ENCODE results near the gene GREB1.

The GREB1 gene

GRCh38 chr2:11612553-11613215 is 78.8 kb downstream of the GREB1 start:
- DNase-seq (ENCODE audit: low spot score): no peak

- DNase-seq (ENCODE audit: low spot score): no peak
Observed at GRCh38 chr2:11613297-11613696, 79.5 kb downstream of the GREB1 start.

GRCh38 chr2:11615209-11615608 is 81.4 kb downstream of the GREB1 start:
- DNase-seq (ENCODE audit: low spot score): no peak

- no peak for DNase-seq (ENCODE audit: low spot score)
Observed at GRCh38 chr2:11616097-11616687, 82.3 kb downstream of the GREB1 start.

GRCh38 chr2:11616851-11617415 is 83.1 kb downstream of the GREB1 start:
- DNase-seq (ENCODE audit: low spot score): no peak

- DNase-seq (ENCODE audit: low spot score): no peak
Observed at GRCh38 chr2:11617527-11617926, 83.7 kb downstream of the GREB1 start.

- DNase-seq (ENCODE audit: low spot score): no peak
Observed at GRCh38 chr2:11617984-11618707, 84.3 kb downstream of the GREB1 start.

- DNase-seq (ENCODE audit: low spot score): no peak
Observed at GRCh38 chr2:11618708-11619062, 84.8 kb downstream of the GREB1 start.

- DNase-seq (ENCODE audit: low spot score): no peak
Observed at GRCh38 chr2:11621410-11621809, 87.6 kb downstream of the GREB1 start.

GRCh38 chr2:11622611-11623010 is 88.8 kb downstream of the GREB1 start:
- DNase-seq (ENCODE audit: low spot score): no peak

- no peak for DNase-seq (ENCODE audit: low spot score)
Observed at GRCh38 chr2:11624893-11625292, 91.0 kb downstream of the GREB1 start.

- DNase-seq (ENCODE audit: low spot score): no peak
Observed at GRCh38 chr2:11625671-11626070, 91.8 kb downstream of the GREB1 start.

- no peak for DNase-seq (ENCODE audit: low spot score)
Observed at GRCh38 chr2:11628675-11629074, 94.8 kb downstream of the GREB1 start.

- DNase-seq (ENCODE audit: low spot score): no peak
Observed at GRCh38 chr2:11629215-11629614, 95.4 kb downstream of the GREB1 start.

GRCh38 chr2:11629851-11630250 is 96.0 kb downstream of the GREB1 start:
- no peak for DNase-seq (ENCODE audit: low spot score)

- DNase-seq (ENCODE audit: low spot score): no peak
Observed at GRCh38 chr2:11630855-11631254, 97.0 kb downstream of the GREB1 start.

GRCh38 chr2:11631462-11631861 is 97.6 kb downstream of the GREB1 start:
- DNase-seq (ENCODE audit: low spot score): no peak

- DNase-seq (ENCODE audit: low spot score): no peak
Observed at GRCh38 chr2:11633923-11634478, 100.2 kb downstream of the GREB1 start.

- DNase-seq (ENCODE audit: low spot score): no peak
Observed at GRCh38 chr2:11634584-11634983, 100.7 kb downstream of the GREB1 start.

- no peak for DNase-seq (ENCODE audit: low spot score)
Observed at GRCh38 chr2:11635141-11635540, 101.3 kb downstream of the GREB1 start.

GRCh38 chr2:11636593-11637295 is 102.9 kb downstream of the GREB1 start:
- no peak for DNase-seq (ENCODE audit: low spot score)

- DNase-seq (ENCODE audit: low spot score): no peak
Observed at GRCh38 chr2:11637546-11637945, 103.7 kb downstream of the GREB1 start.

Measured in cerebellar cortex (tissue), 1 donor.